K562 (cell line): ENCODE measurements around the gene SIDT1. TPM values are rescaled to one million over a fixed set of nuclear protein-coding genes. Genes with fewer than 3 reads are reported as not detected.

Experiments used
- ATAC-seq: fragments of 200-7000 bp; cut with Tn5 transposase; 3 replicates; pipeline ENCODE4 v1.9.1; 2020; ENCODE audit warnings: moderate library complexity
- BruUV-seq: library from RNA; stranded (reverse); fragments of 400-500 nt; replicated peaks from 2 replicates; lab custom pipeline; 2021; lab: Mats Ljungman, UMichigan
- CTCF ChIA-PET: fragments of 300-600 bp; formaldehyde crosslinking; extraction: SDS; loops from one replicate; lab custom pipeline; 2021; ENCODE audit warnings: low intra/inter-chr PET ratio; lab: Yijun Ruan, JAX
- POLR2A ChIA-PET: fragments of 300-600, 350-650 bp; sonication (Branson Sonifier 250); formaldehyde crosslinking; extraction: SDS; loops from one replicate; lab custom pipeline; 2021; ENCODE audit warnings: antibody characterized with exemption, inconsistent platforms; lab: Yijun Ruan, JAX
- DNase-seq, 4 experiments: peaks; one replicate each; pipeline versions ENCODE4 v3.0.0 to v3.0.0-alpha.2; 2011 to 2018; ENCODE audit warnings: low spot score in 3 of 4, mixed read lengths in 3 of 4; ENCODE audit errors: extremely low read depth in 1 of 4
- FAIRE-seq: peaks from 2 replicates; lab custom pipeline; 2011; peaks lifted over from hg19 to GRCh38; lab: Jason Lieb, UNC
- H2AFZ ChIP-seq: 2 replicates; pipeline ENCODE4 v1.6.0; 2011; ENCODE audit warnings: low read depth, low read length, control low read depth, inconsistent platforms
- H3K27ac ChIP-seq: fragments of 200-600 bp; 3 replicates; pipeline ENCODE4 v1.8.0; 2011; ENCODE audit warnings: low read depth, mild to moderate bottlenecking, control low read depth, inconsistent platforms, low read length, moderate library complexity, mixed read lengths; ENCODE audit errors: extremely low read depth
- H3K27me3 ChIP-seq, 2 experiments: fragments of 300-600 bp in 1 of 2; 2 replicates in 1 of 2; 3 replicates in 1 of 2; pipeline versions ENCODE4 v1.6.0 to v1.8.0; 2011; ENCODE audit warnings: inconsistent platforms in 2 of 2, low read length in 2 of 2, mild to moderate bottlenecking in 1 of 2, mixed read lengths in 1 of 2, moderate library complexity in 1 of 2; ENCODE audit not compliant: control insufficient read depth in 2 of 2, insufficient read depth in 2 of 2
- H3K36me3 ChIP-seq: fragments of 300-600 bp; 3 replicates; pipeline ENCODE4 v1.8.0; 2011; ENCODE audit warnings: mild to moderate bottlenecking, low read length, inconsistent platforms; ENCODE audit not compliant: control insufficient read depth, insufficient read depth
- H3K4me1 ChIP-seq, 2 experiments: fragments of 200-600 bp in 1 of 2; replicated peaks in 1 of 2; 2 replicates in 1 of 2; 3 replicates in 1 of 2; pipeline versions ENCODE4 v1.5.1 to v1.8.0; 2011; ENCODE audit warnings: inconsistent platforms in 2 of 2, low read length in 2 of 2, mild to moderate bottlenecking in 1 of 2, mixed read lengths in 1 of 2, moderate library complexity in 1 of 2; ENCODE audit not compliant: control insufficient read depth in 2 of 2, insufficient read depth in 2 of 2
- H3K4me2 ChIP-seq: 2 replicates; pipeline ENCODE4 v1.6.1; 2011; ENCODE audit warnings: low read length, control low read depth, inconsistent platforms, mixed read lengths; ENCODE audit not compliant: insufficient read depth
- H3K4me3 ChIP-seq: fragments of 200-600 bp; sonication (generic), shearing (Covaris generic); 2 replicates; pipeline ENCODE4 v1.5.1; 2016; ENCODE audit warnings: control low read depth, inconsistent platforms
- H3K79me2 ChIP-seq: fragments of 200-600 bp; 3 replicates; pipeline ENCODE4 v1.8.0; 2011; ENCODE audit warnings: low read length, inconsistent platforms; ENCODE audit not compliant: control insufficient read depth, insufficient read depth
- H3K9ac ChIP-seq, 2 experiments: 2 replicates each; pipeline versions ENCODE4 v1.6.0 to v1.6.1; 2011; ENCODE audit warnings: low read depth in 2 of 2, low read length in 2 of 2, control low read depth in 1 of 2, inconsistent platforms in 1 of 2, mild to moderate bottlenecking in 1 of 2, mixed read lengths in 1 of 2; ENCODE audit not compliant: insufficient read depth in 1 of 2
- H3K9me1 ChIP-seq: one replicate; pipeline ENCODE4 v1.6.0; 2011; ENCODE audit warnings: inconsistent platforms, mild to moderate bottlenecking, low read length, moderate library complexity; ENCODE audit not compliant: control insufficient read depth, insufficient read depth
- H3K9me3 ChIP-seq: replicated peaks from 2 replicates; pipeline ENCODE4 v1.5.1; 2011; ENCODE audit warnings: low read depth, low read length, inconsistent platforms; ENCODE audit not compliant: control insufficient read depth, insufficient read depth
- H4K20me1 ChIP-seq: replicated peaks from 2 replicates; pipeline ENCODE4 v1.6.1; 2011; ENCODE audit warnings: low read length, inconsistent platforms, mixed read lengths; ENCODE audit not compliant: control insufficient read depth, insufficient read depth
- FOSL1 ChIP-seq: fragments of 200-800 bp; sonication (Bioruptor generic); conservative IDR thresholded peaks from 2 replicates; pipeline ENCODE4 v1.6.1; 2016; ENCODE audit warnings: missing genetic modification characterization, missing compliant biosample characterization
- HMG20B ChIP-seq: fragments of 250-450 bp; sonication (Bioruptor Pico); IDR thresholded peaks from 2 replicates; pipeline ENCODE4 v1.5.0; 2021; ENCODE audit warnings: mild to moderate bottlenecking
- NBN ChIP-seq: fragments of 450-650 bp; IDR thresholded peaks from 2 replicates; pipeline ENCODE4 v1.6.1; 2016; ENCODE audit warnings: low read depth, mild to moderate bottlenecking
- NEUROD1 ChIP-seq: fragments of 150-350 bp; IDR thresholded peaks from 2 replicates; pipeline ENCODE4 v1.6.1; 2014; ENCODE audit warnings: borderline replicate concordance, low read length, low read depth; ENCODE audit not compliant: partially characterized antibody
- PCBP1 ChIP-seq: fragments of 200-400 bp; formaldehyde crosslinking; IDR thresholded peaks from 2 replicates; pipeline ENCODE4 v1.6.1; 2018; ENCODE audit warnings: mild to moderate bottlenecking, low read depth, low read length; ENCODE audit not compliant: poor library complexity, severe bottlenecking
- PHB ChIP-seq: fragments of 250-450 bp; sonication (Bioruptor Pico); IDR thresholded peaks from 2 replicates; pipeline ENCODE4 v1.5.0; 2021
- SNIP1 ChIP-seq: fragments of 450-650 bp; IDR thresholded peaks from 2 replicates; pipeline ENCODE4 v1.7.1; 2017; ENCODE audit warnings: low read depth, mild to moderate bottlenecking
- SREBF2 ChIP-seq: sonication (generic); formaldehyde crosslinking; IDR thresholded peaks from 2 replicates; pipeline ENCODE4 v1.4.0; 2020; ENCODE audit warnings: mild to moderate bottlenecking, missing genetic modification reagents
- TARDBP ChIP-seq: fragments of 450-650 bp; IDR thresholded peaks from 2 replicates; pipeline ENCODE4 v1.6.1; 2016
- TCF7L2 ChIP-seq: fragments of 150-350 bp; IDR thresholded peaks from 2 replicates; pipeline ENCODE4 v1.6.1; 2016; ENCODE audit warnings: low read depth, mild to moderate bottlenecking, low read length, moderate library complexity
- TRIM28 ChIP-seq: fragments of 450-650 bp; IDR thresholded peaks from 2 replicates; pipeline ENCODE4 v1.6.1; 2017
- ZNF436 ChIP-seq: fragments of 250-450, 450-650 bp; sonication (Bioruptor Pico); formaldehyde crosslinking; IDR thresholded peaks from 2 replicates; pipeline ENCODE4 v1.7.0; 2020; ENCODE audit warnings: mild to moderate bottlenecking
- WGBS: fragments of 100-300 bp; shearing (Covaris generic); methylation state at CpG from one replicate; pipeline ENCODE4 v1.1.6; 2016; ENCODE audit warnings: low coverage, mixed read lengths; ENCODE audit not compliant: insufficient coverage; ENCODE audit errors: missing lambda C conversion rate; 5-methylcytosine and 5-hydroxymethylcytosine counted together
- in situ Hi-C: fragments of 300-500 bp; cut with MboI; formaldehyde crosslinking; loops from 4 replicates; pipeline ENCODE4 v1.15.0; 2018; ENCODE audit warnings: inconsistent platforms, mixed read lengths
- intact Hi-C: fragments of 100-400 bp; cut with micrococcal nuclease; formaldehyde crosslinking; loops from 2 replicates; pipeline ENCODE4 v1.14.2; 2022
- polyA plus RNA-seq, 8 experiments: library from polyadenylated mRNA; depleted of rRNA in 4 of 8; stranded (reverse) in 5 of 8; unstranded in 3 of 8; fragments of >200 nt; fragmentation: Nextera tagmentation in 2 of 8; fragmentation: Illumina TruSeq in 1 of 8; extraction: Ambion mirVana in 2 of 8; extraction: Trizol in 1 of 8; gene quantifications; 2 replicates each; pipeline versions ENCODE4 v1.2.1 to v1.2.3, GENCODE V29; 2011 to 2014; ENCODE audit warnings: inconsistent platforms in 1 of 8, missing spikeins in 1 of 8
- total RNA-seq, 7 experiments: library from RNA; depleted of rRNA in 6 of 7; stranded (reverse); fragments of >200 nt in 6 of 7; fragmentation: Illumina TruSeq in 2 of 7; extraction: Trizol in 2 of 7; gene quantifications; 2 replicates each; pipeline versions ENCODE4 v1.2.1 to v1.2.3, GENCODE V29; 2011 to 2021; ENCODE audit warnings: low replicate concordance in 1 of 7
- TF ChIP-seq, protein P1 (sequence below): fragments of 250-450 bp; sonication (Bioruptor Pico); IDR thresholded peaks from 2 replicates; pipeline ENCODE4 v1.4.0; 2020; ENCODE audit warnings: mild to moderate bottlenecking, moderate library complexity, borderline replicate concordance
- TF ChIP-seq, protein P2 (sequence below): fragments of 450-650 bp; conservative IDR thresholded peaks from 2 replicates; pipeline ENCODE4 v1.6.1; 2016; ENCODE audit warnings: missing genetic modification characterization, low read depth, mild to moderate bottlenecking, missing compliant biosample characterization, moderate library complexity
- TF ChIP-seq, protein P3 (sequence below): IDR thresholded peaks from 3 replicates; pipeline ENCODE4 v1.6.1; 2011; ENCODE audit warnings: borderline replicate concordance, mild to moderate bottlenecking, moderate library complexity; ENCODE audit not compliant: insufficient read length; ENCODE audit errors: extremely low read depth
- TF ChIP-seq, protein P4 (sequence below): fragments of 450-650 bp; formaldehyde crosslinking; IDR thresholded peaks from 2 replicates; pipeline ENCODE4 v1.4.0; 2022; ENCODE audit warnings: missing genetic modification characterization

SIDT1 gene
- total and polyA plus RNA-seq, 9 of the 15 experiments (the other 6 are each of a cell fraction or from before 2014, with no cell fraction given): not detected

DNA sequence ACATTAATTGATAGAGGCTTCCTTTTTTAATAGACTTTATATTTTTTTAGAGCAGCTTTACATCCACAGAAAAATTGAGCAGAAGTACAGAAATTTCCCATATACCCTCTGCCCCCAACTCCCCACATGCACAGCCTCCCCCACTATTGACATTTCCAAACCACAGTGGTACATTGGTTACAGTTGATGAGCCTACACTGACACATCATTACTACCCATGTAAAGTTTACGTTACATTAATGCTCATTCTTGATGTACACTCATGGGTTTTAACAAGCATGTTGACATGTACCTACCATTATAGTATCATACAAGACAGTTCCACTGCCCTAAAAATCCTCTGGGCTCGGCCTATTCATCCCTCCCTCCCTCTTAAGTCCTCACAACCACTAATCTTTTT lies 85.4 kb downstream of the SIDT1 start:
- Histone ChIP-seq H3K27ac (no peak overlapping the region), H3K4me2 (no peak overlapping the region), H4K20me1 (no peaks in the 10 kb centered on the region), H3K9ac (no peak overlapping the region), H3K4me1 (no peaks in the 10 kb centered on the region), H3K36me3 (no peaks in the 10 kb centered on the region), H2AFZ (no peak overlapping the region), H3K4me3 (no peak overlapping the region), H3K79me2 (no peaks in the 10 kb centered on the region), H3K9me1 (no peaks in the 10 kb centered on the region), H3K9me3 (no peaks in the 10 kb centered on the region), H3K27me3 (peaks cover 0 to 4% of the 10 kb centered on the region in 2 experiments; a peak in 3 of 5 replicates)
- in situ Hi-C loops (loop anchor here (25.0 kb wide), 1 partner anchor 555 kb away; no protein-coding TSS in a partner anchor), intact Hi-C loops (no loop called here)
- ChIA-PET POLR2A (interaction anchor here (0.7 kb wide), 1 partner anchor 53 kb away, joined by 4 read pairs; no protein-coding TSS in a partner anchor), CTCF (no interaction called here)
- no TSS peak for BruUV-seq
- FAIRE-seq (no peak), DNase-seq (no peak), ATAC-seq (no peak)
- WGBS: 0% methylated on average over 1 of the region's 2 CpGs
- no peak for TF ChIP-seq PHB
- TF ChIP-seq ZNF436 (CRISPR knock-in tag): no peak
- TF ChIP-seq TRIM28: no peak
- TF ChIP-seq, protein P1, sequence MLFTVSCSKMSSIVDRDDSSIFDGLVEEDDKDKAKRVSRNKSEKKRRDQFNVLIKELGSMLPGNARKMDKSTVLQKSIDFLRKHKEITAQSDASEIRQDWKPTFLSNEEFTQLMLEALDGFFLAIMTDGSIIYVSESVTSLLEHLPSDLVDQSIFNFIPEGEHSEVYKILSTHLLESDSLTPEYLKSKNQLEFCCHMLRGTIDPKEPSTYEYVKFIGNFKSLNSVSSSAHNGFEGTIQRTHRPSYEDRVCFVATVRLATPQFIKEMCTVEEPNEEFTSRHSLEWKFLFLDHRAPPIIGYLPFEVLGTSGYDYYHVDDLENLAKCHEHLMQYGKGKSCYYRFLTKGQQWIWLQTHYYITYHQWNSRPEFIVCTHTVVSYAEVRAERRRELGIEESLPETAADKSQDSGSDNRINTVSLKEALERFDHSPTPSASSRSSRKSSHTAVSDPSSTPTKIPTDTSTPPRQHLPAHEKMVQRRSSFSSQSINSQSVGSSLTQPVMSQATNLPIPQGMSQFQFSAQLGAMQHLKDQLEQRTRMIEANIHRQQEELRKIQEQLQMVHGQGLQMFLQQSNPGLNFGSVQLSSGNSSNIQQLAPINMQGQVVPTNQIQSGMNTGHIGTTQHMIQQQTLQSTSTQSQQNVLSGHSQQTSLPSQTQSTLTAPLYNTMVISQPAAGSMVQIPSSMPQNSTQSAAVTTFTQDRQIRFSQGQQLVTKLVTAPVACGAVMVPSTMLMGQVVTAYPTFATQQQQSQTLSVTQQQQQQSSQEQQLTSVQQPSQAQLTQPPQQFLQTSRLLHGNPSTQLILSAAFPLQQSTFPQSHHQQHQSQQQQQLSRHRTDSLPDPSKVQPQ (CRISPR knock-in tag): no peak
- TF ChIP-seq FOSL1 (tag): no peak
- TF ChIP-seq SNIP1: no peak
- no peak for TF ChIP-seq HMG20B (CRISPR knock-in tag)
- TF ChIP-seq NEUROD1: no peak
- no peak for TF ChIP-seq TARDBP
- TF ChIP-seq NBN: no peak
- TF ChIP-seq SREBF2 (CRISPR knock-in tag): no peak
- TF ChIP-seq, protein P2, sequence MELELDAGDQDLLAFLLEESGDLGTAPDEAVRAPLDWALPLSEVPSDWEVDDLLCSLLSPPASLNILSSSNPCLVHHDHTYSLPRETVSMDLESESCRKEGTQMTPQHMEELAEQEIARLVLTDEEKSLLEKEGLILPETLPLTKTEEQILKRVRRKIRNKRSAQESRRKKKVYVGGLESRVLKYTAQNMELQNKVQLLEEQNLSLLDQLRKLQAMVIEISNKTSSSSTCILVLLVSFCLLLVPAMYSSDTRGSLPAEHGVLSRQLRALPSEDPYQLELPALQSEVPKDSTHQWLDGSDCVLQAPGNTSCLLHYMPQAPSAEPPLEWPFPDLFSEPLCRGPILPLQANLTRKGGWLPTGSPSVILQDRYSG (tag): no peak
- TF ChIP-seq PCBP1: no peak
- TF ChIP-seq TCF7L2: no peak
- TF ChIP-seq, protein P3, sequence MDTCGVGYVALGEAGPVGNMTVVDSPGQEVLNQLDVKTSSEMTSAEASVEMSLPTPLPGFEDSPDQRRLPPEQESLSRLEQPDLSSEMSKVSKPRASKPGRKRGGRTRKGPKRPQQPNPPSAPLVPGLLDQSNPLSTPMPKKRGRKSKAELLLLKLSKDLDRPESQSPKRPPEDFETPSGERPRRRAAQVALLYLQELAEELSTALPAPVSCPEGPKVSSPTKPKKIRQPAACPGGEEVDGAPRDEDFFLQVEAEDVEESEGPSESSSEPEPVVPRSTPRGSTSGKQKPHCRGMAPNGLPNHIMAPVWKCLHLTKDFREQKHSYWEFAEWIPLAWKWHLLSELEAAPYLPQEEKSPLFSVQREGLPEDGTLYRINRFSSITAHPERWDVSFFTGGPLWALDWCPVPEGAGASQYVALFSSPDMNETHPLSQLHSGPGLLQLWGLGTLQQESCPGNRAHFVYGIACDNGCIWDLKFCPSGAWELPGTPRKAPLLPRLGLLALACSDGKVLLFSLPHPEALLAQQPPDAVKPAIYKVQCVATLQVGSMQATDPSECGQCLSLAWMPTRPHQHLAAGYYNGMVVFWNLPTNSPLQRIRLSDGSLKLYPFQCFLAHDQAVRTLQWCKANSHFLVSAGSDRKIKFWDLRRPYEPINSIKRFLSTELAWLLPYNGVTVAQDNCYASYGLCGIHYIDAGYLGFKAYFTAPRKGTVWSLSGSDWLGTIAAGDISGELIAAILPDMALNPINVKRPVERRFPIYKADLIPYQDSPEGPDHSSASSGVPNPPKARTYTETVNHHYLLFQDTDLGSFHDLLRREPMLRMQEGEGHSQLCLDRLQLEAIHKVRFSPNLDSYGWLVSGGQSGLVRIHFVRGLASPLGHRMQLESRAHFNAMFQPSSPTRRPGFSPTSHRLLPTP: no peak
- TF ChIP-seq, protein P4, sequence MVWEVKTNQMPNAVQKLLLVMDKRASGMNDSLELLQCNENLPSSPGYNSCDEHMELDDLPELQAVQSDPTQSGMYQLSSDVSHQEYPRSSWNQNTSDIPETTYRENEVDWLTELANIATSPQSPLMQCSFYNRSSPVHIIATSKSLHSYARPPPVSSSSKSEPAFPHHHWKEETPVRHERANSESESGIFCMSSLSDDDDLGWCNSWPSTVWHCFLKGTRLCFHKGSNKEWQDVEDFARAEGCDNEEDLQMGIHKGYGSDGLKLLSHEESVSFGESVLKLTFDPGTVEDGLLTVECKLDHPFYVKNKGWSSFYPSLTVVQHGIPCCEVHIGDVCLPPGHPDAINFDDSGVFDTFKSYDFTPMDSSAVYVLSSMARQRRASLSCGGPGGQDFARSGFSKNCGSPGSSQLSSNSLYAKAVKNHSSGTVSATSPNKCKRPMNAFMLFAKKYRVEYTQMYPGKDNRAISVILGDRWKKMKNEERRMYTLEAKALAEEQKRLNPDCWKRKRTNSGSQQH (CRISPR knock-in tag): no peak
